ENCODE data around the gene TTC28.

DNA sequence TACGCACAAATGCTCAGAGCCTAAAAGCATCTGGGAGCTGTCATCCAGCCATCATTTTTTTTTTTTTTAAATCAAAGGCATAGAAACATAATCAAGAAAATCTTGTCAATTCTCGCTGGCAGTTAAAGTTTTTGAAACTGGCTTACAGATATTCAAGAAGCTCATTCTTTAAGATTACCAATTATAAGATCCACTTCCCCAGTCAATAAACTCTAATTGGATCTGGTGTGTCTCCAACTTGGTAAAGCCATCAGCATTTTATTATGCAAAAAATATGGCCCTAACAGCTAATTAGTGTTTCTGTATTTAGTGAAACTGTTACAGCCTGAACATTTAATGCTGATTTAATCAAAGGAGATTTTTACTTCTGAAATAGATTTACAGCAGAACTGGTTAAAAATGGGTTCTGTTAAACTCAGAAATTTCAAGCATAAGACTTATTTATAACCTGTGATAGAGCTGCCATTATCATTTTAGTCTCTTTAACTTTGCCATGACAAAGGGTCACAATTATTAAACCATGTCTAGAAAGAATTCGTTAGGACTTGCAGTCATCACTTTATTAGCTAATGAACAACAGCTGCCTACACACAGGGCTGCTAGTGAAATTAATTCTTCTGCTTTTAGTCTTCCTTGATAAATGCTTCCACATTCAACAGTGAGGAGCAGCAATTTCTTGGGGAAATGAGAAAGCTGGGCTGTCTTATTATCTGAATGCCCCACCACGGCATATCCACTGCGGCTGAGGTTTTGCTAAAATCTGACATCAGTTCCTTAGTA, 584.1 kb downstream of the TTC28 start:
- TF ChIP-seq, protein P1, sequence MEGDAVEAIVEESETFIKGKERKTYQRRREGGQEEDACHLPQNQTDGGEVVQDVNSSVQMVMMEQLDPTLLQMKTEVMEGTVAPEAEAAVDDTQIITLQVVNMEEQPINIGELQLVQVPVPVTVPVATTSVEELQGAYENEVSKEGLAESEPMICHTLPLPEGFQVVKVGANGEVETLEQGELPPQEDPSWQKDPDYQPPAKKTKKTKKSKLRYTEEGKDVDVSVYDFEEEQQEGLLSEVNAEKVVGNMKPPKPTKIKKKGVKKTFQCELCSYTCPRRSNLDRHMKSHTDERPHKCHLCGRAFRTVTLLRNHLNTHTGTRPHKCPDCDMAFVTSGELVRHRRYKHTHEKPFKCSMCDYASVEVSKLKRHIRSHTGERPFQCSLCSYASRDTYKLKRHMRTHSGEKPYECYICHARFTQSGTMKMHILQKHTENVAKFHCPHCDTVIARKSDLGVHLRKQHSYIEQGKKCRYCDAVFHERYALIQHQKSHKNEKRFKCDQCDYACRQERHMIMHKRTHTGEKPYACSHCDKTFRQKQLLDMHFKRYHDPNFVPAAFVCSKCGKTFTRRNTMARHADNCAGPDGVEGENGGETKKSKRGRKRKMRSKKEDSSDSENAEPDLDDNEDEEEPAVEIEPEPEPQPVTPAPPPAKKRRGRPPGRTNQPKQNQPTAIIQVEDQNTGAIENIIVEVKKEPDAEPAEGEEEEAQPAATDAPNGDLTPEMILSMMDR (IDR thresholded peaks at IDR 0.05), result no peak
- TF ChIP-seq POLR2A (IDR thresholded peaks at IDR 0.05), result no peak

Data from uterus (tissue), 2 donors.